Lung (tissue), 12 donors: ENCODE data around the gene ABCC11. TPM values are rescaled to one million over a fixed set of nuclear protein-coding genes. Genes with fewer than 3 reads are reported as not detected.

Source experiments
- ATAC-seq: fragments of 200-7000 bp; cut with Tn5 transposase; one replicate; pipeline ENCODE4 v1.9.1; 2020; ENCODE audit warnings: moderate number of reproducible peaks; ENCODE audit not compliant: insufficient read depth, low FRiP score
- DNase-seq, 3 donors: peaks; one replicate each; pipeline ENCODE4 v3.0.0-alpha.2; 2013 to 2017
- H3K27ac ChIP-seq, 2 donors: one replicate each; pipeline ENCODE4 v1.5.1; 2013; ENCODE audit warnings: mild to moderate bottlenecking in 2 of 2, moderate library complexity in 2 of 2, control low read depth in 1 of 2, inconsistent platforms in 1 of 2, low read depth in 1 of 2, low read length in 1 of 2
- H3K27me3 ChIP-seq, 3 donors: one replicate each; pipeline ENCODE4 v1.5.1; 2013; ENCODE audit warnings: low read length in 2 of 3; ENCODE audit not compliant: control insufficient read depth in 3 of 3, insufficient read depth in 3 of 3
- H3K36me3 ChIP-seq, 4 donors: one replicate each; pipeline ENCODE4 v1.5.1; 2013; ENCODE audit warnings: low read length in 4 of 4, mild to moderate bottlenecking in 1 of 4, moderate library complexity in 1 of 4; ENCODE audit not compliant: control insufficient read depth in 4 of 4, insufficient read depth in 4 of 4
- H3K4me1 ChIP-seq, 5 donors: one replicate each; pipeline ENCODE4 v1.5.1; 2013; ENCODE audit warnings: low read length in 5 of 5, mild to moderate bottlenecking in 2 of 5, moderate library complexity in 1 of 5; ENCODE audit not compliant: control insufficient read depth in 5 of 5, insufficient read depth in 5 of 5
- H3K4me3 ChIP-seq: one replicate; pipeline ENCODE4 v1.5.1; 2013; ENCODE audit warnings: mild to moderate bottlenecking, control low read depth, moderate library complexity
- H3K9ac ChIP-seq, 2 donors: one replicate each; pipeline ENCODE4 v1.5.1; 2013; ENCODE audit warnings: low read length in 2 of 2, control low read depth in 1 of 2; ENCODE audit not compliant: insufficient read depth in 1 of 2
- H3K9me3 ChIP-seq, 4 donors: one replicate each; pipeline ENCODE4 v1.5.1; 2013; ENCODE audit warnings: low read length in 3 of 4, mild to moderate bottlenecking in 1 of 4, moderate library complexity in 1 of 4; ENCODE audit not compliant: control insufficient read depth in 4 of 4, insufficient read depth in 3 of 4
- CTCF ChIP-seq: IDR thresholded peaks from 2 replicates; pipeline ENCODE4 v1.5.1; 2012; ENCODE audit warnings: mild to moderate bottlenecking; ENCODE audit errors: control extremely low read depth, extremely low read depth
- whole genome bisulfite sequencing, 2 donors: extraction: QIAGEN DNeasy Blood & Tissue Kit; methylation state at CpG; one replicate each; pipeline ENCODE4 v1.1.7; 2013; 5-methylcytosine and 5-hydroxymethylcytosine counted together
- polyA plus RNA-seq, 2 donors: library from polyadenylated mRNA; stranded (reverse); fragments of 200-250 nt; gene quantifications; one replicate each; pipeline ENCODE4 v1.2.1, GENCODE V29; 2013
- total RNA-seq, 2 donors: library from RNA; depleted of rRNA in 1 of 2; stranded (reverse); fragments of >200 nt in 1 of 2; gene quantifications; one replicate each; pipeline ENCODE4 v1.2.1, GENCODE V29; 2014 to 2021
- donor health status: control.
- donor health status: control.
- donor health status: Bipolar disorder and iron deficiency.
- donor health status: healthy.
- donor health status: DM: yes; HTN: yes; CAD: no.

ABCC11 gene
- total and polyA plus RNA-seq, 4 donors = 0.08 to 1.3 (median 0.25) TPM

- 58 to 64% methylated on average over 13 of the region's 13 CpGs for WGBS, 2 donors
- no peaks in the 10 kb centered on the region for H3K27me3 ChIP-seq
- no peak overlapping the region for H3K4me3 ChIP-seq
- no peaks in the 10 kb centered on the region for H3K36me3 ChIP-seq
- peaks cover 0 to 5% (median 4%) of the 10 kb centered on the region in 5 donors for H3K4me1 ChIP-seq
- H3K9me3 ChIP-seq = no peaks in the 10 kb centered on the region
- TF ChIP-seq CTCF = no peak
- peak overlapping the region; percentile 47 to 53 for H3K27ac ChIP-seq
- peak; percentile 55 to 86 (median 60) for DNase-seq
- no peak overlapping the region for H3K9ac ChIP-seq
- ATAC-seq = peak; percentile 67
Measured at GRCh38 chr16:48126801-48127644, 120.3 kb downstream of the ABCC11 start.

DNA sequence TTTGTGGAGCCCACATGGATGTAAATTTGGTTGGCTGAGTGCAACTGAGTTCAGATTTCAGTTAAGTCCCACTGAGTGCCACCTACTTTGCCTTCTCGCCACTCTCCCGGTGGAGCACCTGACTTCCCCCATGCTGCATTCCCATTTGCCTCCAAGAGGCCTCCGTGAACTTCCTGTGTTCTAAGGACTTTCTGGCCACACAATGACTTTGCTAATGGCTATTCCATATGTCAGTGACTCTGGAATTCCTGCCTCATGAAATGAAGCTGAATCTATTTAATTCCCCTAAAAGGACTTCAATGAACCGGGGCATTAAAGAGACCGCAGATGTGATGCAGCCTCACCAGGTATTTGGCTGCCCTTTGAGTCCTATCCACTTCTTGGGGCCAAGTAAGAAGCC lies 121.5 kb downstream of the ABCC11 start:
- Histone ChIP-seq H3K4me3 (no peak overlapping the region), H3K9ac (no peak overlapping the region), H3K36me3 (no peaks in the 10 kb centered on the region), H3K9me3 (no peaks in the 10 kb centered on the region), H3K27ac (peak overlapping the region; percentile 16 to 46), H3K27me3 (no peaks in the 10 kb centered on the region), H3K4me1 (peaks cover 0 to 5% (median 4%) of the 10 kb centered on the region in 5 donors)
- ATAC-seq (no peak), DNase-seq (no peak)
- no peak for TF ChIP-seq CTCF
- 82 to 84% methylated on average over 5 of the region's 5 CpGs for WGBS, 2 donors

- DNase-seq = no peak
- no peak for ATAC-seq
- no peak for TF ChIP-seq CTCF
- Histone ChIP-seq H3K9me3 (no peaks in the 10 kb centered on the region), H3K36me3 (no peaks in the 10 kb centered on the region), H3K4me1 (peaks cover 0 to 5% (median 4%) of the 10 kb centered on the region in 5 donors), H3K27me3 (no peaks in the 10 kb centered on the region), H3K27ac (no peak overlapping the region), H3K4me3 (no peak overlapping the region), H3K9ac (no peak overlapping the region)
- 84 to 93% methylated on average over 2 of the region's 2 CpGs for WGBS, 2 donors
Measured at GRCh38 chr16:48124266-48124665, 123.1 kb downstream of the ABCC11 start.
